HFF-Myc (cell line): ENCODE results near the gene CDKN2AIPNL.

Source experiments
- DNase-seq: peaks from one replicate; pipeline ENCODE4 v3.0.0-alpha.2; 2011; ENCODE audit warnings: low read depth; ENCODE audit errors: extremely low read depth
- H3K4me3 ChIP-seq: replicated peaks from 2 replicates; pipeline ENCODE4 v1.5.1; 2011; ENCODE audit warnings: low read depth, mild to moderate bottlenecking, control low read depth, low read length
- CTCF ChIP-seq: IDR thresholded peaks from 2 replicates; pipeline ENCODE4 v1.5.1; 2012; ENCODE audit warnings: mild to moderate bottlenecking, low read depth, low read length, control low read depth; ENCODE audit errors: missing control alignments

The CDKN2AIPNL gene

DNA sequence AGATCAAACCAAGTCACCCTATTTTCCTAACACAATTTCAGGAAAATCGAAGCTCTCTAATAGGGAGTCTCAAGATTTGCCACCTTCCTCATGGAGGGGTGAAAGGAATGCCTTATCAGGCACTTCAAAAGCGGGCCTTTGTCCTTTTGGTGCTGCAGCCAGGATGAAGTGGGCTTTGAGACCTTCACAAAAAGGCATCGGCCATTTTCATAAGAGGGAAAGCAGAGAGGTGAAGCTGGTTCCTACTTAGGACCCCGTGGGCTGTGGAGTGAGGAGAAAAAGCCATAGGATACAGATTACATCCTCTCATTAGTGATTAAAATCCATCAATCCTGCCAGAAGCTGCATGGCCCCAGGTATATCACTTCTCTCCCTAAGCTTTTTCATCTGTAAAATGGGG lies 859 bp downstream of the CDKN2AIPNL start:
- H3K4me3 ChIP-seq: peak overlapping the region; percentile 98
- DNase-seq: no peak
- TF ChIP-seq CTCF: no peak

GRCh38 chr5:134409321-134409720 lies 2.4 kb downstream of the CDKN2AIPNL start:
- H3K4me3 ChIP-seq: no peak overlapping the region
- DNase-seq: no peak
- no peak for TF ChIP-seq CTCF

GRCh38 chr5:134406390-134406789 lies 5.3 kb downstream of the CDKN2AIPNL start:
- DNase-seq: no peak

DNA sequence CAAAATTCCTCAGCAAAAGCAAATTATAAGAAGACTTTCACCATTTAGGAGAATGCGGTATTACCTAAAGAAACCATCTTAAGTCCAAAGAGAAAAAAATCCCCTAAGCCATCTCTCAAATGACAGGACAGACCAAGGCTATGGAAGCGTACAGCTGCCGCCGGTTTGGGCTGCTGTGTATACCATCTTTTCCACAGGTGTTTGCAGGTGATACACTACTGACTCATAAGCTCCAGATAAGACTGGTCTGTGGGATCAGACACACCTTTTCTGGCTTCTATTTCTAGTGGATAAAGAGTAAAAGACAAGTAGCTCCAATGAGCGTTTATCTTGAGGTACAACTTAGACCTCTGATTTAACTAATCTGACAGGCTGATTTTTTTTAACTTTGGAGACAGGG lies 7.7 kb downstream of the CDKN2AIPNL start:
- H3K4me3 ChIP-seq: no peak overlapping the region
- no peak for DNase-seq
- no peak for TF ChIP-seq CTCF

More at GRCh38 chr5:134406390-134406789, 5.3 kb downstream of the CDKN2AIPNL start:
- TF ChIP-seq CTCF: no peak
- no peak overlapping the region for H3K4me3 ChIP-seq

DNA sequence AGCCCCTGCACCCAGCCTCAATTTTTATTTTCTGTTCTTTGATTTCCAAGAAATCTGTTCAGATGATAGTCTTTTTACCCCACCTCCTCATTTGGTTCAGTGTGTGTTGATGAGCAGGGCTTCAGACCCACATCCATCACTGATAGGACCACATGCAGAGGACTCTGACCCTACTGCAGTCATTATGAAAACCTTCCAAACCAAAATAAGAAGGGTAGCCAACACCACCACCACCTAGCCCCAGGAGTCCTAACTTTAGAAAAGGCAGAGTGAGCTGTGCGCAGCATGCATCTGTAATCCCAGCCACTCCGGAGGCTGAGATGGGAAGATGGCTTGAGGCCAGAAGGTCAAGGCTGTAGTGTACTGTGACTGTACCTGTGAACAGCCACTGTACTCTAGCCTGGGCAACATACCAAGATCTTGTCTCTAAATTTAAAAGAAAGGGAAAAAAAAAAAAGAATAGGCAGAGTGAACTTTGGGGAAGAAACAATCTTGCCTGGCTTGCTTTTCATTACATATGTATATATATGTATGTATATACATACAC lies 13.0 kb downstream of the CDKN2AIPNL start:
- H3K4me3 ChIP-seq: no peak overlapping the region
- DNase-seq: no peak
- no peak for TF ChIP-seq CTCF

DNA sequence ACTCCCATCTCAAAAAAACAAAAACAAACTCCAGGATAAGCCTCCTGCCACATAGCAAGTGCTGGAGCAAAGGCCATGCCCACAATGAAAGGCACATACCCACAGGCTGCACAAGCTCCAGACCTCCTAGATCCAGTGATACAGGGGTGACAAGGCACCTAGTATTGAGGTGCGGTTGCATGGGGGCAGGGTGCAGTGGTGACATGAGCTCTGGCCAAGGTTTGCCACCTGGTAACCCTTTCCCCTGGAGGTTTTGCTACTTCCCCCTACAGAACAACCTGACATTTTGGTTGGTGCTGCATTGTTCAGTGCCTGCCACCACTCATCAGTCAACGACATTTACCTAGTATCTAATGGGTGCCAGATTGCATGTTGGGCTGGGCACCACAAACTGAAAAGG lies 14.5 kb downstream of the CDKN2AIPNL start:
- no peak overlapping the region for H3K4me3 ChIP-seq
- no peak for DNase-seq
- no peak for TF ChIP-seq CTCF

DNA sequence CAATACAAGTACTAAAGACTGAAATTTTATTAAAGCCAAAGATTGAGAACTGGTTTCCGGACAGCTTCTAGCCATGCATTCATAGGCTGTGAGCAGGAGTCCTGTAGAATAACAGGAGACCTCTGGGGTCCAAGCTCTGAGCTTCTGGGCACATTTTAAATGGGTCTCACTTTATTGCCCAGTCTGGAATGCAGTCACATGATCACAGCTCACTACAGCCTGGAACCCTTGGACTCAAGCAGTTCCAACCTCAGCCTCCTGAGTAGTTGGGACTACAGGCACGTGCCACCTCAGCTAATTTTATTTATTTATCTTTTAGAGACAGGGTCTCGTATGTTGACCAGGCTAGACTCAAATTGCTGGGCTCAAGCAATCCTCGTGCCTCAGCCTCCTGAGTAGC lies 15.4 kb downstream of the CDKN2AIPNL start:
- H3K4me3 ChIP-seq: no peak overlapping the region
- DNase-seq: no peak
- no peak for TF ChIP-seq CTCF
